Measurements from ENCODE around the gene CRYBB2.

CRYBB2 gene

DNA sequence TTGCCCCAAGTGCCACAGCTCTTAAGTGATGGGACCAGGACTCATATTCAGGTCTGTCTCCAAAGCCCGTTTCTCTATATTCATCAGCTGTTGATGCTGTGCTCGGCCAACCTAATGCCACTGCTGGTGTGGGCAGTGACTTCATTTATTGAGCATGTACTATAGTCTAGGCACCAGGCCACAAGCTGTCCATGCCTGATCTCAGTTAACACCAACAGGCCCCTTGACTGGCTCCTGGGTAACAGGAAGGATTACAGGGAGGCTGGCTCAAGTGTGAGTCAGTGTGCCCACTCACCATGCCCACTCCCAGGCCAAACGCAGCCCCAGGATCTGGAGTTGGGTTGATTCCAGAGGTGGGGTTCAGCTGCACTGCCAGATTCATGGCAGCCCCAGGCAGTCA lies 8.6 kb upstream of the CRYBB2 start:
- no peak overlapping the region for H3K27ac ChIP-seq (ENCODE audit: low read depth, low read length)
- H3K9me2 ChIP-seq (replicated peaks; ENCODE audit: control insufficient read depth, low read length): no peaks in the 10 kb centered on the region
- H3K79me2 ChIP-seq (ENCODE audit: control insufficient read depth, low read length): no peaks in the 10 kb centered on the region
- H3K9me3 ChIP-seq (ENCODE audit: control insufficient read depth, insufficient read depth, low read length): no peaks in the 10 kb centered on the region
- H3K4me3 ChIP-seq (ENCODE audit: low read length): no peak overlapping the region
- no peaks in the 10 kb centered on the region for H3K4me1 ChIP-seq (ENCODE audit: control insufficient read depth, low read length)
- no peaks in the 10 kb centered on the region for H3F3A ChIP-seq (ENCODE audit: control insufficient read depth, insufficient read depth)
- no peaks in the 10 kb centered on the region for H3K36me3 ChIP-seq (ENCODE audit: control insufficient read depth, low read length)
- H3K4me2 ChIP-seq (ENCODE audit: low read length): no peak overlapping the region
- H3K27me3 ChIP-seq (ENCODE audit: control insufficient read depth, low read length): no peaks in the 10 kb centered on the region
- H4K20me1 ChIP-seq (ENCODE audit: control insufficient read depth, insufficient read depth, low read depth, low read length): no peaks in the 10 kb centered on the region
- TF ChIP-seq EZH2phosphoT487 (IDR thresholded peaks at IDR 0.05; ENCODE audit: borderline replicate concordance, low read length): no peak
- TF ChIP-seq, protein P1, sequence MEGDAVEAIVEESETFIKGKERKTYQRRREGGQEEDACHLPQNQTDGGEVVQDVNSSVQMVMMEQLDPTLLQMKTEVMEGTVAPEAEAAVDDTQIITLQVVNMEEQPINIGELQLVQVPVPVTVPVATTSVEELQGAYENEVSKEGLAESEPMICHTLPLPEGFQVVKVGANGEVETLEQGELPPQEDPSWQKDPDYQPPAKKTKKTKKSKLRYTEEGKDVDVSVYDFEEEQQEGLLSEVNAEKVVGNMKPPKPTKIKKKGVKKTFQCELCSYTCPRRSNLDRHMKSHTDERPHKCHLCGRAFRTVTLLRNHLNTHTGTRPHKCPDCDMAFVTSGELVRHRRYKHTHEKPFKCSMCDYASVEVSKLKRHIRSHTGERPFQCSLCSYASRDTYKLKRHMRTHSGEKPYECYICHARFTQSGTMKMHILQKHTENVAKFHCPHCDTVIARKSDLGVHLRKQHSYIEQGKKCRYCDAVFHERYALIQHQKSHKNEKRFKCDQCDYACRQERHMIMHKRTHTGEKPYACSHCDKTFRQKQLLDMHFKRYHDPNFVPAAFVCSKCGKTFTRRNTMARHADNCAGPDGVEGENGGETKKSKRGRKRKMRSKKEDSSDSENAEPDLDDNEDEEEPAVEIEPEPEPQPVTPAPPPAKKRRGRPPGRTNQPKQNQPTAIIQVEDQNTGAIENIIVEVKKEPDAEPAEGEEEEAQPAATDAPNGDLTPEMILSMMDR (IDR thresholded peaks at IDR 0.05; ENCODE audit: low read depth, low read length, poor library complexity, severe bottlenecking): no peak

DNA sequence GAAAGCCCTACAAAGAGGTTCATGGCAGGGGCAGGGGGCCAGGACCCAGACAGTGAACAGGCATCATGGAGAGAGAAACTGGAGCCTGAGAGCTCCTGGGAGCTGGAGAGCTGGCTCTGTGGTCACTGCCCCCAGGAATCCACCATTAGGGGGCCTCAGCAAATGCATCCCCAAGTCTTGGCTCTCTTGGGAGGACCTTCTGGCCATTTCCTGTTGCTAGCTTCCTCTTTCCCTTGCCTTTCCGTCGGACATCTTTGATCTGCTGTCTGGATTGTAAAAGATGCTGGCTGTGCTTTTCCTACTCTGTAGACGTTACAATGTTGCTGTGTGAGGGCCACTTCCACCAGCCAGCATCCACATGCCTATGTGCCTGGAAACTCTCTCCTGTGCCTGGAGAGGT lies 7.1 kb upstream of the CRYBB2 start:
- H3K36me3 ChIP-seq (ENCODE audit: control insufficient read depth, low read length): no peaks in the 10 kb centered on the region
- H3K4me1 ChIP-seq (ENCODE audit: control insufficient read depth, low read length): no peaks in the 10 kb centered on the region
- no peak overlapping the region for H3K4me2 ChIP-seq (ENCODE audit: low read length)
- H3K27ac ChIP-seq (ENCODE audit: low read depth, low read length): no peak overlapping the region
- no peak for TF ChIP-seq EZH2phosphoT487 (IDR thresholded peaks at IDR 0.05; ENCODE audit: borderline replicate concordance, low read length)
- no peaks in the 10 kb centered on the region for H4K20me1 ChIP-seq (ENCODE audit: control insufficient read depth, insufficient read depth, low read depth, low read length)
- no peaks in the 10 kb centered on the region for H3K9me3 ChIP-seq (ENCODE audit: control insufficient read depth, insufficient read depth, low read length)
- no peak overlapping the region for H3K4me3 ChIP-seq (ENCODE audit: low read length)
- H3K9me2 ChIP-seq (replicated peaks; ENCODE audit: control insufficient read depth, low read length): no peaks in the 10 kb centered on the region
- H3K27me3 ChIP-seq (ENCODE audit: control insufficient read depth, low read length): no peaks in the 10 kb centered on the region
- H3F3A ChIP-seq (ENCODE audit: control insufficient read depth, insufficient read depth): no peaks in the 10 kb centered on the region
- H3K79me2 ChIP-seq (ENCODE audit: control insufficient read depth, low read length): no peaks in the 10 kb centered on the region

DNA sequence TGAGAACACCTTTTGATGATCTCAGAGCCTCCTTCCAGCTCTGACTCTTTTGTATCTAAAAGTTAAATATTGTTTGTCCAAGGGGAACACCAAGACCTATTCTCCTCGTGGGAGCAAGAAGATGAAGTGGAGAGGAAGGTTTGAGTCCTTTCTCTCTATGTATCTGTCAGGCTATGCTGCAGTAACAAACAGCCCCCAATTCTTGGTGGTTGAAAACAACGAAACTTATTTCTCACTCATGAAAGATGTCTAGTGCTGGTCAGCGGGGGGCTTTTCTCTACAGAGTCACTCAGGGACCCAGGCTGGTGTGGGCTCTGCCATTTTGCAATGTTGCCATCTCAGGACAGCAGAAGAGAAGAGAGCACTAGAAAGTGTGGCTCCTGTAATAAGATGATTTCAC lies 6.2 kb upstream of the CRYBB2 start:
- H3K4me3 ChIP-seq (ENCODE audit: low read length): no peak overlapping the region
- TF ChIP-seq EZH2phosphoT487 (IDR thresholded peaks at IDR 0.05; ENCODE audit: borderline replicate concordance, low read length): no peak
- TF ChIP-seq, protein P1 (IDR thresholded peaks at IDR 0.05; ENCODE audit: low read depth, low read length, poor library complexity, severe bottlenecking): no peak
- H3K9me2 ChIP-seq (replicated peaks; ENCODE audit: control insufficient read depth, low read length): no peaks in the 10 kb centered on the region
- H3K4me1 ChIP-seq (ENCODE audit: control insufficient read depth, low read length): no peaks in the 10 kb centered on the region
- no peaks in the 10 kb centered on the region for H3K79me2 ChIP-seq (ENCODE audit: control insufficient read depth, low read length)
- no peaks in the 10 kb centered on the region for H4K20me1 ChIP-seq (ENCODE audit: control insufficient read depth, insufficient read depth, low read depth, low read length)
- H3K4me2 ChIP-seq (ENCODE audit: low read length): no peak overlapping the region
- H3F3A ChIP-seq (ENCODE audit: control insufficient read depth, insufficient read depth): no peaks in the 10 kb centered on the region
- no peaks in the 10 kb centered on the region for H3K9me3 ChIP-seq (ENCODE audit: control insufficient read depth, insufficient read depth, low read length)
- H3K27me3 ChIP-seq (ENCODE audit: control insufficient read depth, low read length): no peaks in the 10 kb centered on the region
- H3K27ac ChIP-seq (ENCODE audit: low read depth, low read length): no peak overlapping the region
- H3K36me3 ChIP-seq (ENCODE audit: control insufficient read depth, low read length): no peaks in the 10 kb centered on the region

DNA sequence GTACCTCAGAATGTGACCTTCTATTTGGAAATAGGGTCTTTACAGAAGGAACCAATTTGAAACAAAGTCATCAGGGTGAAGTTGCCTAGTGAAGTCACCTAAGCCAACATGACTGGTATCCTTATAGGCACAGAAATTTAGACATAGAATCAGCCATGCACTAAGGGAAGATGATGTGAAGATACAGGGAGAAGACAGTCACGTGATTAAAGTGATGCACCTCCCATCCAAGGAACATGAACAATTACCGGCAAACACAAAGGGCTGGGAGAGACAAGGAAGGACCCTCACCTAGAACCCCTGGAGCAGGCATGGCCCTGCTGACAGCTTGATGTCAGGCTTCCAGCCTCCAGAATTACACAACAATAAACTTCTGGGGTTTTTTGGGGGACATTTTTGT lies 3.2 kb upstream of the CRYBB2 start:
- Histone ChIP-seq H3K4me1 (ENCODE audit: control insufficient read depth, low read length) (no peaks in the 10 kb centered on the region), H3K4me2 (ENCODE audit: low read length) (no peak overlapping the region), H3K27ac (ENCODE audit: low read depth, low read length) (no peak overlapping the region), H3K9me2 (replicated peaks; ENCODE audit: control insufficient read depth, low read length) (no peaks in the 10 kb centered on the region), H4K20me1 (ENCODE audit: control insufficient read depth, insufficient read depth, low read depth, low read length) (no peaks in the 10 kb centered on the region), H3K4me3 (ENCODE audit: low read length) (no peak overlapping the region), H3K79me2 (ENCODE audit: control insufficient read depth, low read length) (no peaks in the 10 kb centered on the region), H3K27me3 (ENCODE audit: control insufficient read depth, low read length) (no peaks in the 10 kb centered on the region), H3K9me3 (ENCODE audit: control insufficient read depth, insufficient read depth, low read length) (no peaks in the 10 kb centered on the region), H3F3A (ENCODE audit: control insufficient read depth, insufficient read depth) (no peaks in the 10 kb centered on the region), H3K36me3 (ENCODE audit: control insufficient read depth, low read length) (no peaks in the 10 kb centered on the region)
- TF ChIP-seq, protein P1 (IDR thresholded peaks at IDR 0.05; ENCODE audit: low read depth, low read length, poor library complexity, severe bottlenecking): no peak
- TF ChIP-seq EZH2phosphoT487 (IDR thresholded peaks at IDR 0.05; ENCODE audit: borderline replicate concordance, low read length): no peak
